ENCODE results near the gene ELAC1.
"Not testable (repeated sequence)": the region's sequence is repeated elsewhere in the genome, so short reads cannot be mapped to it uniquely, and the experiment has no call there.

Gene ELAC1

DNA sequence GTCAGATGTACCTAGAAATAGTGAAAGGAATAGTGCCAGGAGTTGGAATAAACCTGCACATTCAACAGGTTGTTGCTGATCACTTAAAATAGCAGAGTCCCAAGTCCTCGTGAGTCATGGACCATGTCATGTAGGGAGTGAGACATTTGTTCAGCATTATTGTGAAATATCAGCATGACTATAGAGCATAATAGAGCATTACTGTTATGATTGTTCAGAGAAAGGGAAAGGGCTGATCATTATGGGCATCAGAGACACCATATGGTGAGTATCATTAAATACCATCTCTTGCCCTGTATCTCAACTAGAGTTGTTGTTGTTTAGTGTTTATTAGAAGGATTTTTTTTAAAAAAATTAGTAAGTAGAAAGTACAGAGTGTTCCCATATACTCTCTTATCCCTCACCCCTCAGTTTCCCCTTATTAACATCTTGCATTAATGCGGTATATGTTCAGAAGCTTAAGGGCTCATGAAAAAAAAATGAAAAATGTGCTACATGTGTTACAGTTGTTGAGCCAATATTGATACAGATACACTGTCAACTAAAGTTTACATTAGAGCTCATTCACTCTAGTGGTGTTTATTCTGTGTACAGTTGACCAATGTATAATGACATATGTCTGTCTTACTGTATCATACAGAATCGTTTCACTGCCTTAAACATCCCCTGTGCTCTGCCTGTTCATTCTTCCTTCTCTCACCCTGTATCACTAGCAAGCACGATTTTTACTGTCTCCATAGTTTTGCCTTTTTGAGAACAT lies 5.7 kb downstream of the ELAC1 start:
- DNase-seq, result no peak

DNA sequence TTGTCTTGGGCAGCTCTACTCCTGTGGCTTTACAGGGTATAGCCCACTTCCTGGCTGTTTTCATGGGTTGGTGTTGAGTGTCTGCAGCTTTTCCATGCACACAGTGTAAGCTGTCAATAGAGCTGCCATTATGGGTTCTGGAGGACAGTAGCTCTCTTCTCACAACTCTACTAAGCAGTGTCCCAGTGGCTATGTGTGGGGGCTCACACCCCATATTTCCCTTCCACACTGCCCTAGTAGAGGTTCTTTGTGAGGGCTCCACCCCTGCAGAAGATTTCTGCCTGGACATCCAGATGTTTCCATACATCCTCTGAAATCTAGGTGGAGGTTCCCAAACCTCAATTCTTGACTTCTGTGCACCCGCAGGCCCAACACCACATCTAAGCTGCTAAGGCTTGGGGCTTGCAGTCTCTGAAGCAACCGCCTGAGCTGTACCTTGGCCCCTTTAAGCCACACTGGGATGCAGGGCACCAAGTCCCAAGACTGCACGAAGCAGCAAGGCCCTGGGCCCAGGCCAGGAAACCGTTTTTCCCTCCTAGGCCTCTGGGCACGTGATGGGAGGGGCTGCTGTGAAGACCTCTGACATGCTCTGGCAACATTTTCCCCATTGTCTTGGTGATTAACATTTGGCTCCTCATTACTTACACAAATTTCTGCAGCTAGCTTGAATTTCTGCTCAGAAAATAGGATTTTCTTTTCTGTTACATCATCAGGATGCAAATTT lies 9.4 kb downstream of the ELAC1 start:
- DNase-seq, result no peak

DNA sequence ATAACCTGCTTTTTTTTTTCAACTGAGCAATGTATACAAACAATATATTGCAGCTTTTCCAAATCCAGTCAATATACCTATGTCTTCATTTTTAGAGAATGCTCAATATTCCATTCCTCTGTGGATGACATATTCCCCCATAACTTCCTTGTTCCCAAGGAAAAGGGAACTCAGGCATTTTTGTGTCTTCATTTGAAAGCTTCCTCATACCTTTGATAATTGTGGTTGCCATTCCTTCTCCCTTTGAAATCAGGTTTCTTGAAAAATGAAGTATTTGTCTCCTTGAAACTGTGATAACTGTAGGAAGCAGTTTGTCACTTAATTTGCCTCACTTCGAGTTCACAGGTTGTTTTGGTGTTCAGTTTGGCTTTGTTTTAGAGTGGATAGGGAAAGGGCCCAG lies 13.5 kb downstream of the ELAC1 start:
- DNase-seq, result no peak

DNA sequence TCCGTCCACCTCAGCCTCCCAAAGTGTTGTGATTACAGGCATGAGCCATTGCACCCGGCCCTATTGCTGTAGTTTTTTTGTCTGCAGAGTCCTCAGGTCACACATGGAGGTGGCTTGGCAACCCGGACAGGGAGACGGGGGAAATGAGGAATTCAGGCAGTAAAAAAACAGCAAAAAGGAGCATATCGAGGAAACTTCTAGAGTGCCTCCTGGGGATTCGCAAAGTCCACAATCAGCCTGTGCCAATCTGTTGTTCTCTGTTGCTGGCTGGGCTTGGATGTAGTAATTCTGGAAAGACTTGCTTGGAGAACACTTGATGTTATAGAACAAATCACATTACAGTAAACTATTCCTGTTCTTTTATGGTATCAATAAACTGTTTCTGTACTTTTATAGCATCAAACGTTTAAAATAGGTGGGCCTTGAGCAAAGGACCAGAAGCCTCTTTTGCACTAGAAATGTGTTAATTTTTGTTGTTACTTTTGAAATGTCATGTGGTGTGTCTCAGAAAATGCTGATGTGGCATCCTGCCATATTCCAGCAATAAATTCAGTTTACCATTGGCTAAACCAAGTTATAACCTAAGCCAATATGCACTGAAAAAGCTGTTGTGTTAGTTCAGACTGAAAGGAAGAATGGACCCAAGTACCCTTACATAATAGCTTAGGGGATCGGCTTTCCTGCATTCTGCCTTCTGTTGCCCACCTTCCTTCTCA lies 14.4 kb downstream of the ELAC1 start:
- DNase-seq, result no peak

DNA sequence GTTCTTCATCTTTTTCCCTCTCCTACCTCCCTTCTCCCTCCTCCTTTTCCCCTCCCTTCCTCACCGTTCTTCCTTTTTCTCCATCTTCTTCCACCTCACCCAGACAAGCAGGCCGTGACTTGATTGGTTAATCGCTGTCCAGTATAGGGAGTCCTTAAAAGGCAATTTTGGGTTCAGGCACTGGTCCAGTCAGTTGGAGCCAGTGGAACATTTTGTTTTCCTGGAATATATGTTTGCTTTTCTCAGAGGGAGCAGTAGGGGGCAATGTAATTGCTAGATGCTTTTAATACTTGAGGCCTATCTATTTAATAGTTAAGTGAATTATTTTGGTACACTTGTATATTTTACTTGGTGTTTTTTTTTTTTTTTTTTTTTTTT lies 15.0 kb downstream of the ELAC1 start:
- DNase-seq, result no peak

DNA sequence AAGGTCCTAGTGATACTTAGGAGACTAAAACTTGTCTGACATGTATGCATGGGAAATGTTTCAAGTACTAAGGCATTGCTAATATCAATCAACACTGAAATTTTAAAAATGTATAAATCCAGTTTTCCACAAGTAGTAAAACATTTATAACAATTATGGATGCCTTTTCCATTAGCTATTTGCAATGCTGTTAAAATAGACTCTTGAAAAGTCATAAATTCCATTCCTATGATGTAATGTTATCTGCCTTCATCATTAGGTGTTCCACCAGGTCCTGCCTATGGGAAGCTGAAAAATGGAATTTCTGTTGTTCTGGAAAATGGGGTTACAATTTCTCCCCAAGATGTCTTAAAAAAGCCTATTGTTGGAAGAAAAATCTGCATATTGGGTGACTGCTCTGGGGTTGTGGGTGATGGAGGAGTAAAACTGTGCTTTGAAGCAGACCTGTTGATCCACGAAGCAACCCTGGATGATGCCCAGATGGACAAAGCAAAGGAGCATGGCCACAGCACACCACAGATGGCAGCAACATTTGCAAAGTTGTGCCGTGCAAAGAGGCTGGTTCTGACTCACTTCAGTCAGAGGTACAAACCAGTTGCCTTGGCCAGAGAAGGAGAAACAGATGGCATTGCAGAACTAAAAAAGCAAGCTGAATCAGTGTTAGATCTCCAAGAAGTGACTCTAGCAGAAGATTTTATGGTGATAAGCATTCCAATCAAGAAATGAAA lies 18.7 kb downstream of the ELAC1 start:
- DNase-seq, result no peak

DNA sequence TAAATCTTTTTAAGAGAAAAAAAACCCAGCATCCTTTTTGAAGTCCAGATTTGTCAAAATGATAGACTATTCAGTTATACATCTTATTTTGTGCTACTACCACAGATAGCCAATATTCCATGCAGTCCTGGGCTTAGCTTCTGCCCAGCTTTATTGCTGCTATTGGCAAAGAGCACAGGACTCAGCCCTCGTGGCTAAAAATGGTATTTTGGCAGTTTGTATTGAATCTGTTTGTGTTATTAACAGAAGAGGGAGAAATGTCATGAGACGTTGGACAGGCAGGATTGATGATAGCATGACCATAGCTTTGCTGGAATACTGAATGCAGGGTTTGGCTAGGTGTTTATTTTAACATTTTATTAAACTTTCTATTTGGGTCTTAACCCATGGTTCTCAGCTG lies 19.4 kb downstream of the ELAC1 start:
- DNase-seq, result no peak

DNA sequence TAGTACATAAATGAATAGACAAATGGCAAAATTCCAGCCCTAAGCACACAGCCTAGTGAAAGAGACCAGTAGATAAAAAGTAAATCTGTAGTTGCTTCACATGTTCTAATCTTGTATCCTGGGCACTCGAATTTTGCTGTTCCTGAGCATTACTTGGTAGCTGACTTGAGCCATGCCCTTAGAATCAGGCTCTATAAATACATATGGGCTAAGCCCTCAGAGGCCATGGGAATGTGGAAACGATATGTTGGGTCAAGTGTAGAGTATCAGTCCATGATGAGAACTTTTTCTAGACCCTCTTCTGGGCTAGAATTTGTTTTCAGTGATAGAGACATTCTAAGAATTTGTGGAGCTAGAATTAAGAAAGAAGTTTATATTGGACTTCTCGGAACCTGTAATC lies 21.9 kb downstream of the ELAC1 start:
- no peak for DNase-seq

DNA sequence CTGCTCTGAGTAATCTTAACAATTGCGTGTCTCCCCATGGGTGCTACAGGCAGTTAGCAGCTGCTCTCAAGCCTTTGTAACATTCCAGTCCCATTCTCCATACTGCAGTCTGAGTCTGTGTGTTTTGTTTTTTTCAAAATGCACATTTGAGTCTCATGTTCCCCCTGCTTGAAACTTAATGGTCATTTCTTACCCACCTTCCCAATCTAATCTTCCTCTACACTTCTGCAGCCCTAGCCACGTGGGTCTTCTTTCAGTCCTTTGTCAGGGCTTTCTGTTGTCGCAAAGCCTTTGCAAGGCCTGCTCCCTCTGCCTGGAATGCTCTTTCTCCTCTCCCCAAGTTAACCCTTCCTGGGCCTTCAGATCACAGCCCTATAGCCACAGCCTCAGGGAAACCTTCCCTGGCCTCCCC lies 24.5 kb downstream of the ELAC1 start:
- no peak for DNase-seq

DNA sequence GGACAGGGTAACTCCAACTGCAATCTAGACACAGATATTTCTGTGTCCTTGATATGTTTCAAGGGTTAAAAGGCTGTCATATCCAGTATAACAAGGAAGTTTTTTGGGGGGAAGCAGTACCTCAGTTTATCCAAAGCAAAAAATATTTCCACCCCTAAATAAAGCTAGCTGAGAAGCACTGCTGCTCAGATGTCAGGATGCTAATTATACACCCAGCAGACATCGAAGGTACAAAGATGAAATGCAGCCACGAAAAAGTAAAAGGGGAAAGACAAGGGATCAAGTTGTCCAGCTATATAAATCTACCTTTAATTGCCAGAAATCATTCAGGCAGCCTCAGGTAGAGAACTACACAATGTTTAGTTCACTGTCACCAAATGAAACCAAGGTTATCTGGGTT lies 26.2 kb downstream of the ELAC1 start:
- DNase-seq, result no peak

DNA sequence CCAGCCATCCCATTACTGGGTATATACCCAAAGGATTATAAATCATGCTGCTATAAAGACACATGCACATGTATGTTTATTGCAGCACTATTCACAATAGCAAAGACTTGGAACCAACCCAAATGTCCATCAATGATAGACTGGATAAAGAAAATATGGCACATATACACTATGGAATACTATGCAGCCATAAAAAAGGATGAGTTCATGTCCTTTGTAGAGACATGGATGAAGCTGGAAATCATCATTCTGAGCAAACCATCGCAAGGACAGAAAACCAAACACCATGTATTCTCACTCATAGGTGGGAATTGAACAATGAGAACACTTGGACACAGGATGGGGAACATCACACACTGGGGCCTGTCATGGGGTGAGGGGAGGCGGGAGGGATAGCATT lies 35.3 kb downstream of the ELAC1 start:
- not testable (repeated sequence) for DNase-seq

DNA sequence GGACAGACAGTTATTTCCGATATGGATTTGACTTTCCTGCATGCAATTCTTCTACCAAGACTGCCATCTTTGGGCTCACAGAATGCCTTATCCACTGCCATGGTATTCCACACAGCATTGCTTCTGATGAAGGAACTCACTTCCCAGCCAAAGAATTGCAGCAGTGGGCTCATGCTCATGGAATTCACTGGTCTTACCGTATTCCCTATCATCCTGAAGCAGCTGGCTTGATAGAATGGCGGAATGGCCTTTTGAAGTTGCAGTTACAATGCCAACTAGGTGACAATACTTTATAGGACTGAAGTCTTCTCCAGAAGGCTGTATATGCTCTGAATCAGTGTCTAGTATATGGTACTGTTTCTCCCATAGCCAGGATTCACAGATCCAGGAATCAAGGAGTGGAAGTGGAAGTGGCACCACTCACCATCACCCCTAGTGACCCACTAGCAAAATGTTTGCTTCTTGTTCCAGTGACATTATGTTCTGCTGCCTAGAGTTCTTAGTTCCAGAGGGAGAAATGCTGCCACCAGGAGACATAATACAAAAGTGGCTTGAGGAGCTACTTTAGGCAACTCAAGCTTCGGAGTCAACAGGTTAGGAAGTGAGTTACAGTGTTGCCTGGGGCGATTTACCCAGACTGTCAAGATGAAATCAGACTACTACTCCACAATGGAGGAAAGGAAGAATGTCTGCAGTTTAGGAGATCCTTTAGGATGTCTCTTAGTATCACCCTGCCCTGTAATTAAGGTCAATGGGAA lies 38.4 kb downstream of the ELAC1 start:
- DNase-seq, result no peak

DNA sequence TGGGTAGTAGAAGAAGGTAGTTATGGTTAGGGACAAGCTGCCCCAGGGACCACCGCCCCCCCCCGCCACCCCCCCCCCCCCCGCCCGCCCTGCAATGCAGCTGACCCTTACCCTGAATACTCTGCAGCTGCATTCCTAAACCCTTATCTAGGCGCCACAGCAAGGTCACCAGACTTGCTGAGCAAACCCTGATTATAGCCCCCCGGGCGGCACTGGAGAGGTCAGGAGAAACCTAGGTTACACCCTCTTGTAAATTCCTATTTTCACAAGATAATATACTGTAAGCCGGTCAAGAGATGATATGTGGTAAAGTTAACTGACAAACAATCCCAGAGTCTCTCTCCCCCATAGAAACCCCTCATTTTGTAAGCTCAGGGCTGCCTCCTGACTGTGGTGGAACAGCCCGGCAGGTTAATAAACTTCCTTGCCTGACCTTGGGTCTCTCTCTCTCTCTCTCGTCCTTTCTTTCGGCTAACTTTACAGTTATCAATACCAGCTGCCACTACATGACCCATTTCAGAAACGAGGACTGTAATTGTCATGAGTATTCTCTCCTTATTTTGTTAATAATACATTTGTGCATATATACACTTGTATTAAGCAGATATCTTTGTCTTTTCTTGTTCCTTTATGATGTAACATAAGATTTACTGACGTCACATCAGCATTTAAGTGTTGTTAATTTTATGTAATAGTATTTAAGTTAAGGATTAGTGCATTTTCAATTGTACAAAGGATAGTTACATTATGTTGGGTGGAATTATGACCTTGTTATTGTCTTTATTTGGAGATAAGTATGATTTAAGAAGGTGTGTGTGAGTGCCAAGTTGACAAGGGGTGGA lies 39.3 kb downstream of the ELAC1 start:
- DNase-seq, result no peak

DNA sequence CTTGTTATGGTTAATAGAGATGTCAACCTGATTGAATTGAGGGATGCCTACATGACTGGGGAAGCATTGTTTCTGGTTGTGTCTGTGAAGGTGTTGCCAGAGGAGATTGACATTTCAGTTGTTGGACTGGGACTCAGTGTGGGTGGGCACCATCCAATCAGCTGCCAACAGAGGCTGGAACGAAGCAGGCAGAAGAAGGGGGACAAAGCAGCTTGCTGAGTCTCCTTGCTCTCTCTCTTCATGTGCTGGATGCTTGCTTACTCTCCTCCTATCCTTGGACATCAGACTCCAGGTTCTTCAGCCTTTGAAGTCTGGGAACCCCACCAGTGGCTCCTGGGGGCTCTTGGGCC lies 39.9 kb downstream of the ELAC1 start:
- DNase-seq, result no peak

DNA sequence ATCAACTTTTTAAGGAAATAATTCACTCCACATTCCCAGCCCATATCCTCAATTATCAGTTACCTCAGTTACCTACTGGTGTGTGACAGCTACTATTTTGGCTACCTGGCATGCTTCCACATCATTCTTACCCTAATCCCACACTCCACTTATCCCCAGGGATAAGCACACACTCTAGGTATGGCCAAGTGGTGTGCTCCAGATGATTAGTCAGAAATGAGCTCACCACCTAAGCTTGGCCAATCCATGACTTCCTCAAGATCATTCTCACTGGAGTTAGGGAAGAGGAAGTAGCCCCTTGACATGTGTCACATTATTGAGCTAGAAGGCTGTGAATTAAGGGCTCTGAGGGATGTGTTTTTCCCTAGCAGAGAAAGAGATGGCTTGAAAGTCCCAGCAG lies 41.2 kb downstream of the ELAC1 start:
- DNase-seq, result no peak

DNA sequence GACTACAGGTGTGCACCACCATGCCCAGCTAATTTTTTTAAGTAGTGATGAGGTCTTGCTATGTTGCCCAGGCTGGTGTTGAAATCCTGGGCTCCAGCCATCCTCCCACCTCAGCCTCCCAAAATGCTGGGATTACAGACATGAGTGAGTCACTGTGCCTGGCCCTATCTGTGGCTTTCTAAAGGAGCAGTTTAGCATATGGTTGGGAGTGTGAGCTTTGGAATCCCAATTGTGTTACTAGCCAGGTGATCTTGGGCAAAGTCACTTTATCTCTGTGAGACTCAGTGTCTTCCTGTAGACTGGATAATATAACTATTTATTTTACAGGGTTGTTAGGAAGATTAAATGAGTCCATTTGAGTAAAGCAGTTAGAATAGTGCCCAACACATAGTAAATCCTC lies 42.4 kb downstream of the ELAC1 start:
- no peak for DNase-seq

DNA sequence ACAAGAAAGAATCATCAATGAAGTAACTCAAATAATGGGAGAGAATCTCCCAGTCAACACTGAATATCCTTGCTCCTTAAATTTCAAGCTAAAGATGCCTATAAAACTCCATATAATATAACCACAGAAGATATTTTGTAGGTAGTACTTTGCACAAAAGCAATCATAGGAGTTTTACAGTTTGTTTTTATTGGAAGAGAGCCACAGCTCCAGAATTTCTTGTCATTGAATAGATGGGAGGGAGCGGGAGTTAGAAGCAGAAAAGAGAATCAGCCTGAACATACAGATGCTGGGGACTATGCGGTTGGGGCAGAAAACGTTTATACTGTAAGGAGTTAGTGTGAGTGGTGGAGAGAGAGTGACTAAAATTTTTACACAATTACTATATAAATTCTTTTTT lies 43.9 kb downstream of the ELAC1 start:
- no peak for DNase-seq

DNA sequence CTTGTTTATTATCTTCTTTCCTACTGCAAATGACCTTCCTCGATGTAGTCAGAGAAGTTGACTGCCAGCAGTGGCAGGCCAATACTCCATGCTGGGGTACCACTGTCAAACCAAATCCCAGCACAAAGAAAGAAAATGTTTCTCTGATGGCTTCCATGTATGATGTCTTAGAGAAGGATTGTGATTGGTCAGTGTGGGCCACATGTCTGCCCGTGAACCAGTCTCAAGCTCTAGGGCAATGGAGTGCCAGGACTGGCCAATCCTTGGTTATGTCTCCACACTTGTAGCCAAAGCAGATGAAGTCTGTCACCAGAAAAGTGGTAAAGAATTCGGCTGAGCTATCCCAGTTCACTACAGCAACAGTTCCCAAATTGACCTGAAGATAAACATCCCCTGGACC lies 44.6 kb downstream of the ELAC1 start:
- DNase-seq, result no peak

DNA sequence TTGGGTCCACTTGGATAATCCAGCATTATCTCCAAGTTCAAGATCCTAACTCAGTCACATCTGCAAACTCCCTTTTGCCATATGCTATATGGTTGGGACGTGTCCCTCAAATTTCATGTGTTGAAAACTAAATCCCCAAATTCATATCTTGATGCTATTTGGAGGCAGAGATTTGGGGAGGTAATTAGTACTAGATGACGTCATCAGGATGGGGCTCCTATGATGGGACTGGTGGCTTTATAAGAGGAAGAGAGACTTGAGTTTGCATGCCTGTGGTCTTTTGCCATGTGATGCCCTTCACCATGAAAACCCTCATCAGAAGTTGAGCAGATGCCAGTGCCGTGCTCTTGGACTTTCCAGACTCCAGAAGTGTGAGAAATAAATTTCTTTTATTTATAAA lies 45.4 kb downstream of the ELAC1 start:
- DNase-seq, result no peak

DNA sequence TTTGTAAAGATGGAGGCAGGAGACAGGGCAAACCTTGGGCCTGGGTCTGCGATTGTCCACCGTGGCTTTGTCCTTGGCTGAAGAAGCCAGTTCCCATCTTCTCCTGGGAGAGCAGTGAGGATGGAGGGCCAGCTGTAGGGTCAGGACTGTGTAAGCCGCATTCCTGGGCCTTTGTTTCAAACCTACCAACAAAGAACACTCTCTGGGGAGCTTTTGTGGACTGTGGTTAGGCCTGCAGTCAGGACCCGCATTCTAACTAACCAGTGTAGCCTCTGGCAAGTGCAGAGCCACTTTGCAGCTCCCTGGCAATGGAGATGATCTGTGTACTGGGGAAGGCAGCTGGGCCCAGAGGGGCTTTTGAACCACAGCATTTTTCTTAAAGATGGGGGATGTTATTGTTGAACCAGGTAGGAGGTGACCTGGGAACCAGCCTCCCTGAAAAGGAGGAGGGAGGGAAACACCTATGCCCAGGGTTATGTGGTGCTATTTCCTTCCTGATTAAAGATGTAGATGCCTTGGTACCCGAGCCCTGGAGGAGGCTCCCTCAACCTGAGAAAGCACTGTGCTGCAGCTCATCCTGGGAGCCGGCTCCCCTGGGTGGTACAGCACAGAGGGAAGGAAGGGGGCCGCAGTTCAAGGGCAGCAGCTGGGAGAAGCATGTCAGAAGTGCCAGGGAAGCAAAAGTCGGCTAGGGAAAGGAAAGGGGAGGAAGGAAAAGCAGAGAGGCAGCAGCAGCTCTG lies 49.5 kb downstream of the ELAC1 start:
- DNase-seq, result no peak

DNA sequence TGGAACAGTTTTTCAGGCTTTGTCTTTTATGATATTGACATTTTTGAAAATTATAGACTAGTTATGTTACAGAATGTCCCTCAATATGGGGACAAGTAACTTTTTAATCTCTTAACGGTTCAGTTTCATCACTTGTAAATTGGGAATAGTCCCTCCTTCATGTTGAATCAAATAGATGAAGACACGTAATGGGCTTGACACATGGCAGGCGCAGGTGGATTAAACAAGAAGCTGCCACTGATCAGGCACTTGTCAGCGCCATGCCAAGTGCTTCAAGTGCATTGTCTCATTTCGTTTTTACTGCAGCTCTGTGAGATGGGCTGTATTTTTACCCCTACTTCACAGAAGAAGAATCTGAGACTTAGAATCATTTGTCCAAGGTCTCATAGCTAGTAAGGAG lies 52.7 kb downstream of the ELAC1 start:
- no peak for DNase-seq

Data from right hindlimb (tissue), 1 donor.